ENCODE measurements around the gene COX18. TPM values are rescaled to one million over a fixed set of nuclear protein-coding genes. Genes with fewer than 3 reads are reported as not detected.

Gene COX18, protein sequence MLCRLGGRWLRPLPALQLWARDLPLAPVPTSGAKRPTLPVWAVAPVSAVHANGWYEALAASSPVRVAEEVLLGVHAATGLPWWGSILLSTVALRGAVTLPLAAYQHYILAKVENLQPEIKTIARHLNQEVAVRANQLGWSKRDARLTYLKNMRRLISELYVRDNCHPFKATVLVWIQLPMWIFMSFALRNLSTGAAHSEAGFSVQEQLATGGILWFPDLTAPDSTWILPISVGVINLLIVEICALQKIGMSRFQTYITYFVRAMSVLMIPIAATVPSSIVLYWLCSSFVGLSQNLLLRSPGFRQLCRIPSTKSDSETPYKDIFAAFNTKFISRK
- total RNA-seq (2012; rRNA removed) = 26.4 and 30.4 TPM in 2 replicates

DNA sequence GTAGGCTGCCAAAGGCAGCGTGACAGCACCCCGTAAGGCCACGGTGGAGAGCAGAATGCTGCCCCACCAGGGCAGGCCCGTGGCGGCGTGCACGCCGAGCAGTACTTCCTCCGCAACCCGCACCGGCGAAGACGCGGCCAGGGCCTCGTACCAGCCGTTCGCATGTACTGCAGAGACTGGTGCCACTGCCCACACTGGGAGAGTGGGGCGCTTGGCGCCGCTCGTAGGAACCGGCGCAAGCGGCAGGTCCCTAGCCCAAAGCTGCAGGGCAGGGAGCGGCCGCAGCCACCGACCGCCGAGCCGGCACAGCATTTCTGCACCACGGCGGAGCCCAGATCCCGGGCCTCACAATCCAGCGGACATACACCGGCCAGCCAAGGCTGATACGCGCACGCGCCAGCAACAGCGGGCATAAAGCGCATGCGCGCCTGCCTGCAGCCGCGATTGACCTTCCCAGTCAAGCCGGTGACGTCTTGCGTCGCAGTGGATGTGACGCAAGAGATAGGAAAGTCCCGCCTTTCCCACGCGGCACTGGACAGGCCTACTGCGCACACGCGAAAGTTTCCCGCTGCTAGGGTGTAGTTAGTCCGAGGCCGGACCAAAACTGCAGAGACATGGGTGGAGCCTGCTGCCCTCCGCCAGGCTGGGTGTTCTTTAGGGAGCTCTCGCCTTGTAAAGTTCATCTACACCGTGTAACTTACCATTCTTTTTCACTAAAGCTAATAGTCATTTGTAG, at the start of gene COX18:
COX18 (minus strand) TSS at position 379 of the 736 bp plus-strand sequence; CDS start at position 312, 67 bp downstream.
- Histone ChIP-seq H3K9me3 (replicated peaks; ENCODE audit: low read length) (no peaks in the 10 kb centered on the region), H3K4me2 (ENCODE audit: low read length) (peak within 1 kb of the TSS; percentile 91), H3K4me1 (ENCODE audit: control insufficient read depth, insufficient read depth, low read length) (peaks cover 8% of the 10 kb centered on the region), H3K4me3 (ENCODE audit: low read length) (peak within 1 kb of the TSS; percentile 89), H3K9ac (ENCODE audit: low read depth, low read length) (peak within 1 kb of the TSS; percentile 89), H3K36me3 (ENCODE audit: insufficient read depth, low read length) (peaks cover 7% of the 10 kb centered on the region), H3K27me3 (ENCODE audit: control insufficient read depth, insufficient read depth, low read length) (no peaks in the 10 kb centered on the region)

DNA sequence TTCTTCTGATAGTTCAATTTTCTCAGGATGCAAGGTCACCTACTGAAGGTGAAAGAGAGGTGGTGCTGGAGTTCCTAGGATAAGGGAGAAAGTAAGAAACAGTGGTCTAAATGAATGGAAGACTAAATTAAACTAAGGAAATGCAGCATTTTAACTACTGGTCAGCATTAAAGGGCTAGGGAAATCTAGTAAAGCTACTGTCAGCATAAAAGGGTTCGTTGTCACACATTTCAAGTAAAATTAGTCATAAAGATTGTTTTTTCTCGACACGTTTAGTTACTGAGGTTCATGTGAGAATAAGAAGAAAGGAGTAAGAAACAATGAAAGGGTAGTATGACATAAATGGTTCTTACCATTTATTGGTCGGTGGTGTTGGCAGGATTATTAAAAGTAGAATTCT, 40.0 kb upstream of the COX18 start:
- Histone ChIP-seq H3K4me2 (ENCODE audit: low read length) (no peak overlapping the region), H3K9me3 (replicated peaks; ENCODE audit: low read length) (no peaks in the 10 kb centered on the region), H3K27me3 (ENCODE audit: control insufficient read depth, insufficient read depth, low read length) (no peaks in the 10 kb centered on the region), H3K4me3 (ENCODE audit: low read length) (no peak overlapping the region), H3K9ac (ENCODE audit: low read depth, low read length) (no peak overlapping the region), H3K4me1 (ENCODE audit: control insufficient read depth, insufficient read depth, low read length) (no peaks in the 10 kb centered on the region), H3K36me3 (ENCODE audit: insufficient read depth, low read length) (peaks cover 70% of the 10 kb centered on the region)

DNA sequence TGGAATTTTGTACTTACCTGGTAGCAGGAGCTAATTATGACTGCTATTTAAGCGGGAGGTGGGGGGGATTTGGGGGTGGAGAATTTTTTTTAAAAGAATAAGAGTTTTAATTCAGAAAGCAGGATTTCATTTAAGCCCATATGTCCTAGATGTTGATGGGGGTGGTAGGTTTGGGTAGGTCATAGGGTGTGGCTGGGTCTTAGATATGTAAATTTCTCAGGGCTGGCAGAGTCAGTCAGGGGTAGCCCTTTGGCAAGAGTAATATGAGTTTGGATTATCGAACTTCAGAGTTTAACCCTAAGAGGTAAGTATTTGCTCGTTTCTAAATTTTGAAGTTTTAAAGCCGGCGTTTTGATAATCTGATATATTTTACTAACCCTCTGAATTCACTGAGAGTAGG, 35.2 kb upstream of the COX18 start:
- Histone ChIP-seq H3K9ac (ENCODE audit: low read depth, low read length) (no peak overlapping the region), H3K4me2 (ENCODE audit: low read length) (no peak overlapping the region), H3K4me1 (ENCODE audit: control insufficient read depth, insufficient read depth, low read length) (no peaks in the 10 kb centered on the region), H3K27me3 (ENCODE audit: control insufficient read depth, insufficient read depth, low read length) (no peaks in the 10 kb centered on the region), H3K4me3 (ENCODE audit: low read length) (no peak overlapping the region), H3K36me3 (ENCODE audit: insufficient read depth, low read length) (peaks cover 73% of the 10 kb centered on the region), H3K9me3 (replicated peaks; ENCODE audit: low read length) (no peaks in the 10 kb centered on the region)

DNA sequence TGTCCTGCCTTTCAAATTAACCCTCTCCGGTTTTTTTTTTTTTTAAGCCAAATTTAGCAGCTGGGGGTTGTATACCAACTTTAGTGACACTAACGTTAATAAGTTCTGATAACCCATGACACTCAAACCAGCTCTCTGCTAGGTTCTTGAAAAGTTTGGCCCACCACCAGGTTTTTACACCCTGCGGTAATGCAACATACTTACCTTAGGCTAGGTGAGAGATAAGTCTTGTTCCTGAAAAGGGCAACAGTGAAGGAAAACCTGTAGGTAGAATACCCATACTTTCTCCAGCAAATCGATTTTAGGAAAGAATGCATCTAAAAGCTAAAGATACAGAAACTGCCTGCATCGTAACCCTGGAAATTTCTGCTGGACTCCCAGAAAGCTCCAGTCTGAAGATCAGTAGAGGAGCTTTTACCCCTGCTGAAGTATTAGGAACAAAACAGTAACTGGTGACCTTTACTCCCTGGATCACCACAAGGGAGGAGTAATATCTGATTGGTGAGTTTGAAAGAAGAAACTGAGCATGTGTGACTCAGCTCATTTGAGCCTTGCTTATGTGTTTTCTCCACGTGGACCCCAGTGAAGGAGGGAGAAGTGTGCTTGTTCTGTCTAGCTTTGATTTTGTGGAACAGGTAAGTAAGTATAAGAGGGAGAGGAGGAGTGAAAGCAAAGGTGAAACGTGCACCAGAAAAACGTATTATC, 34.4 kb upstream of the COX18 start:
- Histone ChIP-seq H3K9me3 (replicated peaks; ENCODE audit: low read length) (no peaks in the 10 kb centered on the region), H3K4me1 (ENCODE audit: control insufficient read depth, insufficient read depth, low read length) (no peaks in the 10 kb centered on the region), H3K9ac (ENCODE audit: low read depth, low read length) (no peak overlapping the region), H3K36me3 (ENCODE audit: insufficient read depth, low read length) (peaks cover 72% of the 10 kb centered on the region), H3K4me2 (ENCODE audit: low read length) (no peak overlapping the region), H3K4me3 (ENCODE audit: low read length) (no peak overlapping the region), H3K27me3 (ENCODE audit: control insufficient read depth, insufficient read depth, low read length) (no peaks in the 10 kb centered on the region)

DNA sequence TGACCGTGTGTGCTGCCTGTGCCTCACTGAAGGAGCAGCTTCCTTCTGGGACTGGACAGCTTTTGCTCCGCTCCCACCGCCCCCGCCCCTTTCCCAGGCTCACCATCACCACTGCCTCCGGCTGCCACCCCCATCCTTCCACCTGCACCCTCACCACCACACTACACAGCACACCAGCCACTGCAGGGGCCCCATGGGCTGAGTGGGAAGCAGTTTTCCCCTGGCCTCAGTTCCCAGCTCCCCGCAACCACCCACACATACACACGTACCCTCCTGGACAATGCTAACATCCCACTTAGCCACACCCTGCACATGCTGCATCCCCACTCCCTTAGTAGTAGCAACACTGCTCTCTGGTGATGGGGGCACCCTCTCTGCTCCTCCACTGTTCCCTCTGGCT, 29.6 kb upstream of the COX18 start:
- no peak overlapping the region for H3K4me2 ChIP-seq (ENCODE audit: low read length)
- H3K4me1 ChIP-seq (ENCODE audit: control insufficient read depth, insufficient read depth, low read length) = no peaks in the 10 kb centered on the region
- H3K9ac ChIP-seq (ENCODE audit: low read depth, low read length) = no peak overlapping the region
- H3K4me3 ChIP-seq (ENCODE audit: low read length) = no peak overlapping the region
- no peaks in the 10 kb centered on the region for H3K9me3 ChIP-seq (replicated peaks; ENCODE audit: low read length)
- H3K36me3 ChIP-seq (ENCODE audit: insufficient read depth, low read length) = peaks cover 62% of the 10 kb centered on the region
- H3K27me3 ChIP-seq (ENCODE audit: control insufficient read depth, insufficient read depth, low read length) = no peaks in the 10 kb centered on the region

DNA sequence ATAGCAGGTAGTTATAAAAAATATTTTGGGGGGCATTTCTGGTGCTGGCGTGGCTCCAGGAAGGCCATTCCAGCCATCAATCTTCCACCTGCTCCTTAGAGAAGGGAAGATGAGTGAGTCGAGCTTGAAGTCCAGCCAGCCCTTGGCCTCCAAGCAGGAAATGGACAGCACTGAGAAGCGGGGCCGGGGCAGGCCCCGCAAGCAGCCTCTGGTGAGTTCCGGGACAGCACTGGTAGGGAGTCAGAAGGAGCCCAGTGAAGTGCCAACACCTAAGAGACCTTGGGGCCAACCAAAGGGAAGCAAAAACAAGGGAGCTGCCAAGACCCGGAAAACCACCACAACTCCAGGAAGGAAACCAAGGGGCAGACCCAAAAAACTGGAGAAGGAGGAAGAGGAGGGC, 29.2 kb upstream of the COX18 start:
- peaks cover 63% of the 10 kb centered on the region for H3K36me3 ChIP-seq (ENCODE audit: insufficient read depth, low read length)
- H3K4me1 ChIP-seq (ENCODE audit: control insufficient read depth, insufficient read depth, low read length) = no peaks in the 10 kb centered on the region
- no peaks in the 10 kb centered on the region for H3K27me3 ChIP-seq (ENCODE audit: control insufficient read depth, insufficient read depth, low read length)
- no peak overlapping the region for H3K4me2 ChIP-seq (ENCODE audit: low read length)
- no peaks in the 10 kb centered on the region for H3K9me3 ChIP-seq (replicated peaks; ENCODE audit: low read length)
- no peak overlapping the region for H3K4me3 ChIP-seq (ENCODE audit: low read length)
- no peak overlapping the region for H3K9ac ChIP-seq (ENCODE audit: low read depth, low read length)

DNA sequence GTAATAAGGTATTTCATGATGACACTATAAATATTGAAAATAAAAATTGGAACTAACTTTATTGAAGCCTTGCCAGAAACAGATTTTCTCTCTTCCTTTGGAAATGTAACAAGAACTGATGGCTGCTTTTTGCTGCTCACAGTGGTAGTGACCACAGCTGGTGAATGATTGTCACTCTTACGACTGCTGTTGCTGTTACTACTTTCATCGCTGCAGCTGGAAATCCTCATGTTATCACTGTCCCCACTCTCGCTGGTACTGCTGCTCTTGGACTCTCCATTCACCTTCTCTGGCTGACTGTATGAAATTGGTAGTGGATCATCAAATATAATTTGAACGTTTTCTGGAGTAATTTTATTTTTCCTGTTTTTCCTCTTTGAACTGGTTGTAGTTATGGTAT, 28.5 kb upstream of the COX18 start:
- Histone ChIP-seq H3K36me3 (ENCODE audit: insufficient read depth, low read length) (peaks cover 65% of the 10 kb centered on the region), H3K27me3 (ENCODE audit: control insufficient read depth, insufficient read depth, low read length) (no peaks in the 10 kb centered on the region), H3K9ac (ENCODE audit: low read depth, low read length) (no peak overlapping the region), H3K9me3 (replicated peaks; ENCODE audit: low read length) (no peaks in the 10 kb centered on the region), H3K4me1 (ENCODE audit: control insufficient read depth, insufficient read depth, low read length) (no peaks in the 10 kb centered on the region), H3K4me2 (ENCODE audit: low read length) (no peak overlapping the region), H3K4me3 (ENCODE audit: low read length) (no peak overlapping the region)

DNA sequence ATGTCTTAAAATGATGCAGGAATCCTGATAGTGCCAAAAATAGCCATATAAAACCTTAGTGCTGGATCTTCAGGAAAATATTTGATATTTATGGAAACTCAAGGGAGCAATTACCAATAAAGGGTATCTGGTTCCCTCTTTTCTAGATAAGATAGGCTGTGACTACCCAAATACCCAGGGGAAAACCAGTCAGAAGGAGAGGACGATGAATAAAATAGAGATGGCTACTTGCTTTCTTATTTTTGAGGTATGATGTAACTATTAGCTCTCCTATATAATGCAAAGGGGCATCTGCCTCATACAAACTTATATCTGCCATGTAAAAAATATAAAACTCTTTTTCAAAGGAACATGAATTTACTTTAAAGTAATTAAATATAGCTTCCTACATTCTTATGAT, 23.4 kb upstream of the COX18 start:
- no peak overlapping the region for H3K9ac ChIP-seq (ENCODE audit: low read depth, low read length)

DNA sequence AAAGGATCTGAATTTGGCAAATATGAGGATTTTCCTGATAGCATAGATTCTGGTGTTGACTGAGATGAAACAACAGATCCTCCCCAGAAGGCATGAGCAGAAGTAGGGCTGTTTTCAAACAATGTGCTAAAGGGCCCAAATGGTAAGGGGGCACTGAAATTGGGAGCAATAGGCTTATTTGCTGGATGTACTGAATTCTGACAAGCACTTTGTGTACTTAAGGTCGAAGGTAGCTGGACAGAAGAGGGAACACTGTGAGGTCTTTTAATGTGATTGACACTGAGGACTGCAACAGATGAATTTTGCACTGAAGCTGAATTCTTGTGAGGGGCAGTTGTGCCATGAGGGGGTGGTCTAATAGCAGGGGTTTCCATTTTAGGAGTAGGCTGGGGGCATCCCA, 21.2 kb upstream of the COX18 start:
- no peak overlapping the region for H3K9ac ChIP-seq (ENCODE audit: low read depth, low read length)
- H3K4me3 ChIP-seq (ENCODE audit: low read length) = no peak overlapping the region
- H3K36me3 ChIP-seq (ENCODE audit: insufficient read depth, low read length) = peaks cover 38% of the 10 kb centered on the region
- H3K4me2 ChIP-seq (ENCODE audit: low read length) = no peak overlapping the region
- H3K4me1 ChIP-seq (ENCODE audit: control insufficient read depth, insufficient read depth, low read length) = no peaks in the 10 kb centered on the region
- H3K27me3 ChIP-seq (ENCODE audit: control insufficient read depth, insufficient read depth, low read length) = no peaks in the 10 kb centered on the region
- no peaks in the 10 kb centered on the region for H3K9me3 ChIP-seq (replicated peaks; ENCODE audit: low read length)

More for the DNA sequence above, 23.4 kb upstream of the COX18 start:
- H3K36me3 ChIP-seq (ENCODE audit: insufficient read depth, low read length) = peaks cover 37% of the 10 kb centered on the region
- no peaks in the 10 kb centered on the region for H3K27me3 ChIP-seq (ENCODE audit: control insufficient read depth, insufficient read depth, low read length)
- H3K4me2 ChIP-seq (ENCODE audit: low read length) = no peak overlapping the region
- H3K4me1 ChIP-seq (ENCODE audit: control insufficient read depth, insufficient read depth, low read length) = no peaks in the 10 kb centered on the region
- no peak overlapping the region for H3K4me3 ChIP-seq (ENCODE audit: low read length)
- H3K9me3 ChIP-seq (replicated peaks; ENCODE audit: low read length) = no peaks in the 10 kb centered on the region

DNA sequence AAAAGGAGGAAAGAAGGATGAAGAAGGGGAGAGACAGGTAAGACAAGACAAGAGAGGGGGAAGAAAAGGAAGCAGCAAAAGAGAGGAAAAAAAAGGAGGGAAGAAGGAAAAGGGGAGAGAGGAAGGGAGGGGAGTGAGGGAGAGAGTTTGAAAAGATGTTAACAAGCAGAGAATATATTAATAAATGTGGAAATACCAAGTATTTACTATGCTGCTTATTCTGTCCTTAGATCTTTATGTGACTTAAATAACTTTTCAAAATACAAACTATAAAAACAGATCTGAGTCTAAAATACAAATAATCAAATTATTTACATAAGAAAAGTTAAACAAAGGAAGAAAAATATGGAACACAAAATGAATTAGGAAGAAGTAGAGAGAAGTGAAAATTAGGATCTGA, 18.4 kb upstream of the COX18 start:
- no peaks in the 10 kb centered on the region for H3K27me3 ChIP-seq (ENCODE audit: control insufficient read depth, insufficient read depth, low read length)
- H3K4me3 ChIP-seq (ENCODE audit: low read length) = no peak overlapping the region
- H3K36me3 ChIP-seq (ENCODE audit: insufficient read depth, low read length) = peaks cover 46% of the 10 kb centered on the region
- no peaks in the 10 kb centered on the region for H3K9me3 ChIP-seq (replicated peaks; ENCODE audit: low read length)
- no peak overlapping the region for H3K4me2 ChIP-seq (ENCODE audit: low read length)
- H3K4me1 ChIP-seq (ENCODE audit: control insufficient read depth, insufficient read depth, low read length) = no peaks in the 10 kb centered on the region
- no peak overlapping the region for H3K9ac ChIP-seq (ENCODE audit: low read depth, low read length)

DNA sequence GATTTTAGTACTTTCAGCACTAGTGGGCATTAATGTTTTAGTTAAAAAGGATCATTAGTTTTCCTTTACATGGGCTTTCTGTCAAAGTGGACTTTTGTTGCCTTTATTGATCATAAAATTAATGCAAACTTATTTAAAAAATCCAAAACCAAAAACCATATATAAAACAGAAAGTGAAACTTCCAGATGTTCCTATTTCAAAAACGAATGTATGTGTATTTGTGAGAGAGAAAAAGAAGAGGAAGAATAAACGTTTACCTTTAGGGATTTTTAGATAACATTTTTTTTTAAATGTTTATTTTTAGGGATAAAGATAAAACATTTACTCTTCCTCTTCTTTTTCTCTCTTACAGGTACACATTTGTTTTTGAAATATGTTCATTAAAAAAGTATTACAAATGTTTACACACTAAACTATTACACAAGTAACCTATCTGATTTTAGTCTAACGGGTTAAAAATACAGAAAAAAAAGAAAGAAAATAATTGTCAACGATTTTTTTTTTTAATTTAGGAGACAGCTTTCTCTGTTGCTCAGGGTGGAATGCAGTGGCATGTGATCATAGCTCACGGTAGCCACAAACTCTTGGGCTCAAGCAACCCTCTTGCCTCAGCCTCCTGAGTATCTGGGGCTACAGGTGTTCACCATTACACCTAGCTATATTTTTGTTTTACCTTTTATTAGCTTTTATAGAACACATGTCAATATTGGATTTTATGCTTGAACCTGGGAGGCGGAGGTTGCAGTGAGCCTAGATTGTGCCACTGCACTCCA, 16.8 kb upstream of the COX18 start:
- Histone ChIP-seq H3K4me3 (ENCODE audit: low read length) (no peak overlapping the region), H3K27me3 (ENCODE audit: control insufficient read depth, insufficient read depth, low read length) (no peaks in the 10 kb centered on the region), H3K4me2 (ENCODE audit: low read length) (no peak overlapping the region), H3K9ac (ENCODE audit: low read depth, low read length) (no peak overlapping the region), H3K4me1 (ENCODE audit: control insufficient read depth, insufficient read depth, low read length) (no peaks in the 10 kb centered on the region), H3K36me3 (ENCODE audit: insufficient read depth, low read length) (peaks cover 43% of the 10 kb centered on the region), H3K9me3 (replicated peaks; ENCODE audit: low read length) (no peaks in the 10 kb centered on the region)

All from skeletal muscle satellite cell (primary cell).